Kidney (tissue), 14 donors: ENCODE measurements around the gene SDSL. TPM values are rescaled to one million over a fixed set of nuclear protein-coding genes. Genes with fewer than 3 reads are reported as not detected.
A peak's percentile ranks its signal among the peaks of the same experiment; 100 is the strongest.

Experiments used
- DNase-seq, 5 donors: peaks; one replicate each; pipeline ENCODE4 v3.0.0-alpha.2; 2013 to 2020
- FAIRE-seq: peaks from 2 replicates; lab custom pipeline; 2012; peaks lifted over from hg19 to GRCh38; lab: Jason Lieb, UNC
- H3K27ac ChIP-seq, 2 donors: one replicate each; pipeline ENCODE4 v1.7.0; 2013; ENCODE audit warnings: low read depth in 2 of 2, low read length in 2 of 2, inconsistent platforms in 1 of 2
- H3K27me3 ChIP-seq: one replicate; pipeline ENCODE4 v1.7.1; 2013; ENCODE audit warnings: low read length, inconsistent platforms; ENCODE audit not compliant: control insufficient read depth, insufficient read depth
- H3K36me3 ChIP-seq, 3 donors: one replicate each; pipeline versions ENCODE4 v1.7.0 to v1.7.1; 2013; ENCODE audit warnings: low read length in 3 of 3, control low read depth in 1 of 3, inconsistent platforms in 1 of 3; ENCODE audit not compliant: insufficient read depth in 3 of 3, control insufficient read depth in 2 of 3
- H3K4me1 ChIP-seq, 3 donors: one replicate each; pipeline versions ENCODE4 v1.7.0 to v1.7.1; 2013; ENCODE audit warnings: low read length in 3 of 3, inconsistent platforms in 1 of 3, low read depth in 1 of 3; ENCODE audit not compliant: control insufficient read depth in 2 of 3, insufficient read depth in 2 of 3
- H3K4me3 ChIP-seq, 3 donors: one replicate each; pipeline versions ENCODE4 v1.7.0 to v1.8.1; 2013; ENCODE audit warnings: low read length in 3 of 3, control low read depth in 1 of 3, inconsistent platforms in 1 of 3
- H3K9ac ChIP-seq, 3 donors: one replicate each; pipeline versions ENCODE4 v1.7.0 to v1.7.1; 2013; ENCODE audit warnings: low read length in 3 of 3, control low read depth in 1 of 3, inconsistent platforms in 1 of 3
- H3K9me3 ChIP-seq, 3 donors: one replicate each; pipeline versions ENCODE4 v1.7.0 to v1.7.1; 2013; ENCODE audit warnings: low read length in 3 of 3, control low read depth in 1 of 3, inconsistent platforms in 1 of 3; ENCODE audit not compliant: control insufficient read depth in 2 of 3, insufficient read depth in 1 of 3
- CTCF ChIP-seq: IDR thresholded peaks from 3 replicates; pipeline ENCODE4 v1.5.1; 2012; ENCODE audit warnings: mild to moderate bottlenecking, moderate library complexity, borderline replicate concordance; ENCODE audit not compliant: insufficient read depth; ENCODE audit errors: extremely low read depth
- intact Hi-C: fragments of 100-400 bp; cut with DNase I; formaldehyde crosslinking; loops from one replicate; pipeline ENCODE4 v1.11.1; 2022
- polyA plus RNA-seq: library from polyadenylated mRNA; stranded (reverse); fragments of 350-450 nt; fragmentation: Illumina TruSeq; extraction: RNeasy Lipid Tissue Mini Kit (QIAGEN cat#74804); gene quantifications from one replicate; pipeline ENCODE4 v1.2.3, GENCODE V29; 2014; ENCODE audit warnings: low read depth, low replicate concordance; ENCODE audit not compliant: insufficient read depth
- total RNA-seq: library from RNA; stranded (reverse); fragmentation: NEBNext Ultra II Directional; extraction: Animal tissue kit (Norgen Biotek cat#: 25700); gene quantifications from one replicate; pipeline ENCODE4 v1.2.1, GENCODE V29; 2021
- donor health status: control.
- donor health status: control.
- donor health status: control.
- donor health status: control.
- donor health status: control.
- donor health status: DM: yes; HTN: yes; CAD: no.
- donor health status: Normal renal cell carcinoma (clear cell type).

Gene SDSL
- total and polyA plus RNA-seq, 2 donors from 2014 or later = 22.8 to 116 TPM

GRCh38 chr12:113439606-113440030, 17.4 kb downstream of the SDSL start:
- Histone ChIP-seq H3K4me1 (no peaks in the 10 kb centered on the region), H3K36me3 (peaks cover 0 to 2% (median 0%) of the 10 kb centered on the region in 3 donors), H3K27me3 (no peaks in the 10 kb centered on the region), H3K9ac (no peak overlapping the region), H3K27ac (no peak overlapping the region), H3K9me3 (no peaks in the 10 kb centered on the region), H3K4me3 (no peak overlapping the region)
- TF ChIP-seq CTCF = peak; percentile 30
- FAIRE-seq = no peak
- intact Hi-C loops = no loop called here
- DNase-seq = peak; percentile 60 to 79 (median 73)

- FAIRE-seq (no peak), DNase-seq (no peak)
- no peak overlapping the region for H3K9ac ChIP-seq
- H3K9me3 ChIP-seq = no peaks in the 10 kb centered on the region
- H3K4me1 ChIP-seq = no peaks in the 10 kb centered on the region
- no peak overlapping the region for H3K27ac ChIP-seq
- no peak overlapping the region for H3K4me3 ChIP-seq
- H3K36me3 ChIP-seq = peaks cover 0 to 2% (median 0%) of the 10 kb centered on the region in 3 donors
- no peaks in the 10 kb centered on the region for H3K27me3 ChIP-seq
- intact Hi-C loops = no loop called here
- TF ChIP-seq CTCF = no peak
These were observed 18.2 kb downstream of the SDSL start for GRCh38 chr12:113440336-113440735.

- H3K4me1 ChIP-seq = no peaks in the 10 kb centered on the region
- H3K9ac ChIP-seq = no peak overlapping the region
- FAIRE-seq = no peak
- H3K36me3 ChIP-seq = peaks cover 0 to 2% (median 0%) of the 10 kb centered on the region in 3 donors
- intact Hi-C loops = no loop called here
- no peak overlapping the region for H3K27ac ChIP-seq
- no peak for DNase-seq
- no peaks in the 10 kb centered on the region for H3K27me3 ChIP-seq
- H3K4me3 ChIP-seq = no peak overlapping the region
- H3K9me3 ChIP-seq = no peaks in the 10 kb centered on the region
- no peak for TF ChIP-seq CTCF
These were observed 19.0 kb downstream of the SDSL start for GRCh38 chr12:113440947-113441782.
